K562 (cell line): Measurements from ENCODE around the gene WT1. TPM values are rescaled to one million over a fixed set of nuclear protein-coding genes. Genes with fewer than 3 reads are reported as not detected.

Experiments
- ATAC-seq: fragments of 200-7000 bp; cut with Tn5 transposase; 3 replicates; pipeline ENCODE4 v1.9.1; 2020; ENCODE audit warnings: moderate library complexity
- BruUV-seq: library from RNA; stranded (reverse); fragments of 400-500 nt; replicated peaks from 2 replicates; lab custom pipeline; 2021; lab: Mats Ljungman, UMichigan
- CTCF ChIA-PET: fragments of 300-600 bp; formaldehyde crosslinking; extraction: SDS; loops from one replicate; lab custom pipeline; 2021; ENCODE audit warnings: low intra/inter-chr PET ratio; lab: Yijun Ruan, JAX
- POLR2A ChIA-PET: fragments of 300-600, 350-650 bp; sonication (Branson Sonifier 250); formaldehyde crosslinking; extraction: SDS; loops from one replicate; lab custom pipeline; 2021; ENCODE audit warnings: antibody characterized with exemption, inconsistent platforms; lab: Yijun Ruan, JAX
- DNase-seq, 4 experiments: peaks; one replicate each; pipeline versions ENCODE4 v3.0.0 to v3.0.0-alpha.2; 2011 to 2018; ENCODE audit warnings: low spot score in 3 of 4, mixed read lengths in 3 of 4; ENCODE audit errors: extremely low read depth in 1 of 4
- FAIRE-seq: peaks from 2 replicates; lab custom pipeline; 2011; peaks lifted over from hg19 to GRCh38; lab: Jason Lieb, UNC
- H2AFZ ChIP-seq: 2 replicates; pipeline ENCODE4 v1.6.0; 2011; ENCODE audit warnings: low read depth, low read length, control low read depth, inconsistent platforms
- H3K27ac ChIP-seq: fragments of 200-600 bp; 3 replicates; pipeline ENCODE4 v1.8.0; 2011; ENCODE audit warnings: low read depth, mild to moderate bottlenecking, control low read depth, inconsistent platforms, low read length, moderate library complexity, mixed read lengths; ENCODE audit errors: extremely low read depth
- H3K27me3 ChIP-seq, 2 experiments: fragments of 300-600 bp in 1 of 2; 2 replicates in 1 of 2; 3 replicates in 1 of 2; pipeline versions ENCODE4 v1.6.0 to v1.8.0; 2011; ENCODE audit warnings: inconsistent platforms in 2 of 2, low read length in 2 of 2, mild to moderate bottlenecking in 1 of 2, mixed read lengths in 1 of 2, moderate library complexity in 1 of 2; ENCODE audit not compliant: control insufficient read depth in 2 of 2, insufficient read depth in 2 of 2
- H3K36me3 ChIP-seq: fragments of 300-600 bp; 3 replicates; pipeline ENCODE4 v1.8.0; 2011; ENCODE audit warnings: mild to moderate bottlenecking, low read length, inconsistent platforms; ENCODE audit not compliant: control insufficient read depth, insufficient read depth
- H3K4me1 ChIP-seq, 2 experiments: fragments of 200-600 bp in 1 of 2; replicated peaks in 1 of 2; 2 replicates in 1 of 2; 3 replicates in 1 of 2; pipeline versions ENCODE4 v1.5.1 to v1.8.0; 2011; ENCODE audit warnings: inconsistent platforms in 2 of 2, low read length in 2 of 2, mild to moderate bottlenecking in 1 of 2, mixed read lengths in 1 of 2, moderate library complexity in 1 of 2; ENCODE audit not compliant: control insufficient read depth in 2 of 2, insufficient read depth in 2 of 2
- H3K4me2 ChIP-seq: 2 replicates; pipeline ENCODE4 v1.6.1; 2011; ENCODE audit warnings: low read length, control low read depth, inconsistent platforms, mixed read lengths; ENCODE audit not compliant: insufficient read depth
- H3K4me3 ChIP-seq: fragments of 200-600 bp; sonication (generic), shearing (Covaris generic); 2 replicates; pipeline ENCODE4 v1.5.1; 2016; ENCODE audit warnings: control low read depth, inconsistent platforms
- H3K79me2 ChIP-seq: fragments of 200-600 bp; 3 replicates; pipeline ENCODE4 v1.8.0; 2011; ENCODE audit warnings: low read length, inconsistent platforms; ENCODE audit not compliant: control insufficient read depth, insufficient read depth
- H3K9ac ChIP-seq, 2 experiments: 2 replicates each; pipeline versions ENCODE4 v1.6.0 to v1.6.1; 2011; ENCODE audit warnings: low read depth in 2 of 2, low read length in 2 of 2, control low read depth in 1 of 2, inconsistent platforms in 1 of 2, mild to moderate bottlenecking in 1 of 2, mixed read lengths in 1 of 2; ENCODE audit not compliant: insufficient read depth in 1 of 2
- H3K9me1 ChIP-seq: one replicate; pipeline ENCODE4 v1.6.0; 2011; ENCODE audit warnings: inconsistent platforms, mild to moderate bottlenecking, low read length, moderate library complexity; ENCODE audit not compliant: control insufficient read depth, insufficient read depth
- H3K9me3 ChIP-seq: replicated peaks from 2 replicates; pipeline ENCODE4 v1.5.1; 2011; ENCODE audit warnings: low read depth, low read length, inconsistent platforms; ENCODE audit not compliant: control insufficient read depth, insufficient read depth
- H4K20me1 ChIP-seq: replicated peaks from 2 replicates; pipeline ENCODE4 v1.6.1; 2011; ENCODE audit warnings: low read length, inconsistent platforms, mixed read lengths; ENCODE audit not compliant: control insufficient read depth, insufficient read depth
- RBFOX2 ChIP-seq: fragments of 200-400 bp; formaldehyde crosslinking; IDR thresholded peaks from 2 replicates; pipeline ENCODE4 v1.6.1; 2017; ENCODE audit warnings: low read depth, mild to moderate bottlenecking, low read length, moderate library complexity
- ZNF280B ChIP-seq: fragments of 250-450 bp; sonication (Bioruptor Pico); IDR thresholded peaks from 2 replicates; pipeline ENCODE4 v1.5.1; 2021; ENCODE audit warnings: mild to moderate bottlenecking
- WGBS: fragments of 100-300 bp; shearing (Covaris generic); methylation state at CpG from one replicate; pipeline ENCODE4 v1.1.6; 2016; ENCODE audit warnings: low coverage, mixed read lengths; ENCODE audit not compliant: insufficient coverage; ENCODE audit errors: missing lambda C conversion rate; 5-methylcytosine and 5-hydroxymethylcytosine counted together
- in situ Hi-C: fragments of 300-500 bp; cut with MboI; formaldehyde crosslinking; loops from 4 replicates; pipeline ENCODE4 v1.15.0; 2018; ENCODE audit warnings: inconsistent platforms, mixed read lengths
- intact Hi-C: fragments of 100-400 bp; cut with micrococcal nuclease; formaldehyde crosslinking; loops from 2 replicates; pipeline ENCODE4 v1.14.2; 2022
- polyA plus RNA-seq, 8 experiments: library from polyadenylated mRNA; depleted of rRNA in 4 of 8; stranded (reverse) in 5 of 8; unstranded in 3 of 8; fragments of >200 nt; fragmentation: Nextera tagmentation in 2 of 8; fragmentation: Illumina TruSeq in 1 of 8; extraction: Ambion mirVana in 2 of 8; extraction: Trizol in 1 of 8; gene quantifications; 2 replicates each; pipeline versions ENCODE4 v1.2.1 to v1.2.3, GENCODE V29; 2011 to 2014; ENCODE audit warnings: inconsistent platforms in 1 of 8, missing spikeins in 1 of 8
- total RNA-seq, 7 experiments: library from RNA; depleted of rRNA in 6 of 7; stranded (reverse); fragments of >200 nt in 6 of 7; fragmentation: Illumina TruSeq in 2 of 7; extraction: Trizol in 2 of 7; gene quantifications; 2 replicates each; pipeline versions ENCODE4 v1.2.1 to v1.2.3, GENCODE V29; 2011 to 2021; ENCODE audit warnings: low replicate concordance in 1 of 7

Gene WT1
- total and polyA plus RNA-seq, 9 of the 15 experiments (the other 6 are each of a cell fraction or from before 2014, with no cell fraction given) = 7.1 to 33.8 (median 19.4) TPM

GRCh38 chr11:32427616-32427934 is 7.8 kb downstream of the WT1 start:
- POLR2A ChIA-PET = interaction anchor here (0.5 to 0.6 kb wide), 2 partner anchors 158 to 635 kb away, joined by 3 read pairs; no protein-coding TSS in a partner anchor
- H3K4me2 ChIP-seq = peak overlapping the region; percentile 39; the same call in 1 of the 2 replicates
- peak overlapping the region; percentile 45 to 87 for H3K9ac ChIP-seq
- TF ChIP-seq RBFOX2 = peak; percentile 3; the same call in 1 of the 2 replicates
- no peak for TF ChIP-seq ZNF280B (CRISPR knock-in tag)
- TF ChIP-seq, all 486 proteins: peak for 1
- Histone ChIP-seq H3K9me3 (peaks cover 8% of the 10 kb centered on the region; the same call in 1 of the 2 replicates), H2AFZ (no peak overlapping the region), H3K4me1 (peaks cover 34 to 52% of the 10 kb centered on the region in 2 experiments), H3K27ac (peak overlapping the region; percentile 79), H3K36me3 (peaks cover 86% of the 10 kb centered on the region), H3K9me1 (no peaks in the 10 kb centered on the region), H3K79me2 (peaks cover 90% of the 10 kb centered on the region), H4K20me1 (no peaks in the 10 kb centered on the region), H3K27me3 (no peaks in the 10 kb centered on the region), H3K4me3 (no peak overlapping the region)
- FAIRE-seq = no peak
- no peak for DNase-seq
- 83% methylated on average over 11 of the region's 18 CpGs for whole genome bisulfite sequencing
- ATAC-seq = no peak
- CTCF ChIA-PET = no interaction called here
- no TSS peak for BruUV-seq
- in situ Hi-C loops = no loop called here
- intact Hi-C loops = no loop called here
